Osteocyte (in vitro differentiated cells): ENCODE data around the gene OPCML. TPM values are rescaled to one million over a fixed set of nuclear protein-coding genes. Genes with fewer than 3 reads are reported as not detected.

ENCODE experiments used
- DNase-seq: peaks from one replicate; pipeline ENCODE4 v3.0.0; 2021; ENCODE audit warnings: mixed read lengths; ENCODE audit not compliant: unreplicated experiment; ENCODE audit errors: extremely low spot score
- H3K27ac Mint-ChIP-seq: one replicate; pipeline ENCODE4 v1.8.0; 2021; ENCODE audit warnings: mild to moderate bottlenecking, mixed read lengths; ENCODE audit not compliant: unreplicated experiment
- H3K27me3 Mint-ChIP-seq: one replicate; pipeline ENCODE4 v1.8.0; 2021; ENCODE audit warnings: mixed read lengths; ENCODE audit not compliant: unreplicated experiment
- H3K36me3 Mint-ChIP-seq: one replicate; pipeline ENCODE4 v1.8.0; 2021; ENCODE audit warnings: mixed read lengths; ENCODE audit not compliant: unreplicated experiment
- H3K4me1 Mint-ChIP-seq: one replicate; pipeline ENCODE4 v1.8.0; 2021; ENCODE audit warnings: mixed read lengths; ENCODE audit not compliant: unreplicated experiment
- H3K4me3 Mint-ChIP-seq: one replicate; pipeline ENCODE4 v1.8.0; 2021; ENCODE audit warnings: mild to moderate bottlenecking, moderate library complexity, mixed read lengths; ENCODE audit not compliant: unreplicated experiment
- H3K9me3 Mint-ChIP-seq: one replicate; pipeline ENCODE4 v1.8.0; 2021; ENCODE audit warnings: mixed read lengths; ENCODE audit not compliant: unreplicated experiment
- CTCF ChIP-seq: fragments of 200-600 bp; sonication (generic); IDR thresholded peaks from 2 replicates; pipeline ENCODE4 v1.5.0; 2021; ENCODE audit warnings: antibody characterized with exemption, mild to moderate bottlenecking, moderate library complexity
- total RNA-seq: library from RNA; stranded (reverse); gene quantifications from 2 replicates; pipeline ENCODE4 v1.2.1, GENCODE V29; 2021

The OPCML gene
- total RNA-seq, 1 donor from 2014 or later = 0.11 TPM

GRCh38 chr11:133541021-133541719 lies 8.9 kb upstream of the OPCML start:
- Mint-ChIP-seq H3K9me3 (peaks cover 5% of the 10 kb centered on the region), H3K4me3 (no peak overlapping the region), H3K27ac (no peak overlapping the region), H3K4me1 (no peaks in the 10 kb centered on the region), H3K36me3 (no peaks in the 10 kb centered on the region), H3K27me3 (no peaks in the 10 kb centered on the region)
- no peak for TF ChIP-seq CTCF
- no peak for DNase-seq

- H3K27ac Mint-ChIP-seq = no peak overlapping the region
- peaks cover 5% of the 10 kb centered on the region for H3K9me3 Mint-ChIP-seq
- no peak for DNase-seq
- peaks cover 18% of the 10 kb centered on the region for H3K27me3 Mint-ChIP-seq
- H3K4me3 Mint-ChIP-seq = no peak overlapping the region
- H3K36me3 Mint-ChIP-seq = no peaks in the 10 kb centered on the region
- TF ChIP-seq CTCF = no peak
- H3K4me1 Mint-ChIP-seq = no peaks in the 10 kb centered on the region
These were observed 3.9 kb upstream of the OPCML start for GRCh38 chr11:133536198-133536597.

- H3K27ac Mint-ChIP-seq = no peak overlapping the region
- H3K27me3 Mint-ChIP-seq = peaks cover 18% of the 10 kb centered on the region
- H3K4me1 Mint-ChIP-seq = no peaks in the 10 kb centered on the region
- no peak for DNase-seq
- no peaks in the 10 kb centered on the region for H3K36me3 Mint-ChIP-seq
- H3K4me3 Mint-ChIP-seq = no peak overlapping the region
- no peak for TF ChIP-seq CTCF
- H3K9me3 Mint-ChIP-seq = no peaks in the 10 kb centered on the region
These were observed 904 bp upstream of the OPCML start for GRCh38 chr11:133533205-133533604.

GRCh38 chr11:133531458-133531857 lies 843 bp downstream of the OPCML start:
- Mint-ChIP-seq H3K27me3 (peaks cover 18% of the 10 kb centered on the region), H3K4me1 (no peaks in the 10 kb centered on the region), H3K27ac (no peak overlapping the region), H3K36me3 (no peaks in the 10 kb centered on the region), H3K9me3 (no peaks in the 10 kb centered on the region), H3K4me3 (no peak overlapping the region)
- DNase-seq = no peak
- no peak for TF ChIP-seq CTCF

GRCh38 chr11:133530501-133530835 lies 1.8 kb downstream of the OPCML start:
- Mint-ChIP-seq H3K27ac (no peak overlapping the region), H3K36me3 (no peaks in the 10 kb centered on the region), H3K4me3 (no peak overlapping the region), H3K4me1 (no peaks in the 10 kb centered on the region), H3K9me3 (no peaks in the 10 kb centered on the region), H3K27me3 (peaks cover 18% of the 10 kb centered on the region)
- DNase-seq = no peak
- no peak for TF ChIP-seq CTCF
